ELR (cell line): Measurements from ENCODE around the gene GPER1.
"Not testable (repeated sequence)": the region's sequence is repeated elsewhere in the genome, so short reads cannot be mapped to it uniquely, and the experiment has no call there.

Experiments used
- DNase-seq: peaks from one replicate; pipeline ENCODE4 v3.0.0-alpha.2; 2015; ENCODE audit warnings: low read depth

The GPER1 gene

GRCh38 chr7:1103789-1104515 is 16.0 kb downstream of the GPER1 start:
- no peak for DNase-seq

DNA sequence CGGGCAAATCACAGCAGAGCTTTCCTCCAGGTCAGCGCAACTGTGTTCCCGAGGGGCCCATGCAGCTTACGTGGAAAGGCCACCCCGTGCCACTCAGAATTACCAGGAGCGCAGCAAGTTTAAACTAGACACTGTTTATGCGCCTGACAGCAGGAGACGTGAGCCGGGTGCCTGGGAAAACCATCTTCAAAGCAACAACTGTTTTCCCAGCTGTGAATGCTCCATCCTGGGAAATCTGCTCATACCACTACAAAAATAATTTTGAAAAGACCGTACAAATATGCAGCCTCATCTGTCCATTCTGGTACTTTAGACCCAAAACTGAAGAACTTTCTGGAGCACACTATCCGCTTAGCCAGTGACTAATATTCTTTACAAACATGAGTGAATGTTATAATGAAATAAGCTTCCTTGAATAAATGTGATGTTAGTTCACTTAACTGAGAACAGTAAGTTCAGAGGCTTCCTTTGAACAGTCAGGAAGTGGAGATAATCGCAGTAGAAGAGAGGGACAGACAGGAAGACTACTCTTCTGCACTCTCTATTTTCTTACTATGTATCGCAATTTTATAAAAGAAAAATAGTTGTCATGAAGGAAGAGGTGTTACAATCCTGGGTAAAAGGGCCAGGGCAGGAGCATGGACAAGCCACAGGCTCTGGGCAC is 16.7 kb downstream of the GPER1 start:
- no peak for DNase-seq

DNA sequence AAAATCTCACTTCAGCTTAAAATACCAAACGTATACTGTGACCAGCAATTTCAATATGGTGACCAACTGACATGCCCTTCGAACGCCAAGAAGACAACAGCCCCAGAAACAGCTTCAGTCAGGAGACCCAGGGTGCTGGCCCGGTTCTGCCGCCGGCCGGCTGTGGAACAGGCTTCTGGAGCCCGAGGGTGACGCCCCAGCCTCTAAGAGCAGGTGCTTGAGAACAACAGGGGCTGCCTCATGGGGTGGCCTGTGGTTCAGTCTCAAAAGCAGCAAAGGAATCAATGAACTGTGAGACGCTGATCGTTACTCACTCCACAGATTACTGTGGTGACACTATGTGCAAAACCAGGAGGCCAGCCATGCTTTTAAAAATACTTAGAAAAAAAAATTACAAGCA is 17.3 kb downstream of the GPER1 start:
- no peak for DNase-seq

DNA sequence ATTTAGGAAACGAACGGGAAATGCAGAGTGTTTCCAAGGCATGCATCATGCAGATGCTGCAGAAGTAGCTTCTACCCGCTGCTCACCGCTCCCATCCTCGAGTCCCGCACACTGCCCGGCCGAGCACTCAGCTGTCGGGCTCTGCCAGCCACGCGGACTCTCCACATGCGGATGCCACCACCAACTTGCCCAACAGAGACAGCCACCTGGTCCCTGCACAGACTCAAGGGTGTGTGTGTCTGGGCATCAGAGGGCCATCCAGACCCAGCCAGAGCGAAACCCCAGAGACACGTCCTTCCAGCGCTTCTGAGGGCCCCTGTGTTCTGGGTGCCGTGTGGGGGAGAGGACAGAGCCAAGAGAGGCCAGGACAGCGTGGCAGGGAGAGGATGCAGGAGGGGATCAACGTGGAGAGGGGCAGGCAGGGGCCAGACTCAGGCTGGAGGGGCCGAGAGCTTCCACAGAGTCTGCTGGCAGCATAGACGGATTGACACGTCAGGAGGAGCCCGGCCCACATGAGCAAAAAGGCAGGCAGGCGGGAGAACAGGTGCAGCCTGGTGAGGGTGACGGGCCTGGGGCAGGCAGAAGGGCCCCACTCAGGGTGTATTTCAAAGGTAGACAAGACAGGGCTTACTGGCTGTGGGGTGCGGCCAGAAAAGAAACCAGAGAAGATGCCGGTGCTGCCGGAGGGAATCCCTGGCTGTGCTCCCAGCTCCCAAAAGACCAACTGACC is 18.3 kb downstream of the GPER1 start:
- no peak for DNase-seq

DNA sequence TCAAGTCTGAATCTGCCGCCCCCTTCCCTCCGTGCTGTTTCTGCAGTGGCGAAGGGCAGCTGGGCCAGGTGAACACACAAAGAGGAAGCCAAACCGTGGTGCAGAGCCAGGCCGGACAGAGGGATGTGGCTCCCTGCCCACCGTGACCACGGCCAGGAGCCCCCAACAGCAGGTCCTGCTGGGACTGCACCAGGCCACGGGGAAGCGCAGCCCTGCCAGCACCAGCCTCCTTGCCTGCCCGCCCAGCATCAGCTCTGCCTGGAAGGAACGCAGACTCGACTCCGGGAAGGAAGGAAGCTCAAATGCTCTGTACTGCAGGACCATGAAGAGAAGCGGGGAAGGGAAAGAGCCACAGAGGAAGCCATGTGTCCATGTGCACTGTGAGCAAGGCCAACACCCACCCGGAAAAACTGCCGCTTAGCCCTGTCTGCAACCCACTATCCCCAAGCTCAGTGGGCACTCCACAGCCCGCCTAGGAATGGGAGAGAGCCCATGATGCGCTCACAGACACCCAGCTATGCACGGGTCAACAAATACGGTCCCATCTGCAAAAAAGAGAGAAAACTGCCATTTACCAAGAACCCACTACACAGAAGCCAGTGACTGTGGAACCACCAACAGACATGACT is 19.0 kb downstream of the GPER1 start:
- DNase-seq: no peak

DNA sequence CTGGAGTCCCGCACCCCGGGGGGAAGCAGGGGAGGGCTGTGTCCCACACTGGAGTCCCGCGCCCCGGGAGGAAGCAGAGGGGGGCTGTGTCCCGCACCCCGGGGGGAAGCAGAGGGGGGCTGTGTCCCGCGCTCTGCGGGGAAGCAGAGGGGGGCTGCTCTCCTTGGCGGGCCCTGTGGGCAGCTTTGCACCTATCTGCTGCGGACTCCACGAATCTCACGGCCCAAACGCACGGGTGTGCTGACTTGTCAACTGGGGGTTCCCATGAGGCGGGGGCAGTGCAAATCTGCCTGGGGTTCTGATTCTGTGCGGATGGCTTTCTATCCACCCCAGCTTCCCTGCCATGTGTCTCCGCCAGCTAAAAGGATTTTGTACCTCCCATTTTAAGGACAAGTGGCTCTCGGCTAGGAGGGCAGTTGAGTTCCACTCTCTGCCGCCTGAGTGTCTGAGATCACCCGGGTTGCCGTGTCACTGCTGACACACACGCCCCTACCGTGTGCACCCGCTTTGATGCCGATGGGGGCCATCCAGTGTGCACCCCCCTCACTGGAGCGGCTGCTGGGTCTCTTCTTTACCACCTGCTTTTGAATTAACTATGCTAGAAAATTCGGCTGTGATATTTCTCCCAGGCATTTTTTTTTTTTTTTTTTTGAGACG is 20.5 kb downstream of the GPER1 start:
- no peak for DNase-seq

DNA sequence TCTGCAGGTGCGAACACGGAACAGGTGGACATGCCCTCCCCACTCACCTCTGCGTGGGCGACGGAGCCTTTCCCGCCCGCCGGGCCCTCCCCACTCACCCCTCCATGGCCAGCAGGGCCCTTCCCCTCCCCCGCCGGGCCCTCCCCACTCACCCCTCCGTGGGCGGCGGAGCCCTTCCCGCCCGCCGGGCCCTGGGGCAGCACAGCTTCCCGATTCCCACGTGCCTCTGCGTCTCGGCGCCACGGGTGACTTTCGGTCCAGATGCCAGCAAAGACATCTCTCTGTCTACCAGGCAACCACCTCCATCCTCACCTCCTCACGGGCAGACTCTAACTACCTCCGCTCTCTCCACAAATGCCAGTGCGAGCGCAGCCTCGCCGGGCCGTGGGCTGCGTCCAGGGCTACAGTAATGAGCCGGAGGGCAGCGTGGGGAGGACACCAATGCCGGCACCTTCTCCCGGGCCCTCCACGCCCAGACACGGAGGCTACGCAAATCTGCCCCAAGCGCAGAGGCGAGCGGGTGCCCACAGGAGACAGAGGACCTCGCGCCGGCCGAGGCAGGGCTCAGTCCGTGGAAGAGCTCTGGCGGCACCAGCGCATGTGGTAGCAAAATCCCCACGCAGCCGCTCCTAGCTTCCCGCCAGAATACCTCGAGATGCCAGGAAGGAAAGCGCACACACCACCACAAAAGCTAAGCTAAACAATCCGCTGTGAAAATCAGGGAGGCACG is 21.8 kb downstream of the GPER1 start:
- DNase-seq: no peak

DNA sequence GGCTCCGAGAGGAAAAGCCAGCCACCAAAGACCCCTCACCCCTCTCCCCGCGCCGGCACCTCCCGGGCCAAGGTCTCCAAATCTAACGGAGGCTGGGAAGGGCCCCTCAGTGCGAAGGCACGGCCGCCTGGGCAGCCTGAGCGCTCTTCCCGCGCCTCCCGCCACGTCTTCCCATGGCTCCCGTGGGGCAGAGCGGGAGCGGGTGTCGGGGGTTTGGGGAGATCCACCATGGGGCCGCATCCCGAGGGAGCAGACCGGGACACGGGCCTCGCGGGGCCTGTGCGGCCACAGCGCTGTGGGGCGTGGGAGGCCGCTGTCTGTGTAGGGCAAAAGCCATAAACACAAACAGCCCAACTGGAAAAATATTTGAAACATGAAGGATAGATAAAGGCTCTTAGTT is 22.4 kb downstream of the GPER1 start:
- DNase-seq: no peak

DNA sequence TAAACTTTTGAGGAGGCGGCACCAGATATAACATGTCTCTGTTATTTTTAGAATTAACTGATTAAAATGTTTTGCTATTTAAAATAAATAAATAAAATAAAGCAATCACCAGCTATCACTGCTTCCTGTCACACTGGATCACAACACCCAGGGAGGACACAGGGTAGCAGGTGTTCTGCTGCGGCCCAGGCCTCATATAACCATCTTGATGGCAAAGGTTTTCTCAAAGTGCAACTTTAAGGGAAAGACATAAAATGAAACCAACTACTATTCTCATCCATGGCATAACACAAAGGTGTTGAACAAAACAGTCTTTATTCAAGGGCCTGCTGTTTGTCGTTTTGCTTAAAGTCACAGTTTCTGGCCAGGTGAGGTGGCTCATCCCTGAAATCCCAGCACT is 23.2 kb downstream of the GPER1 start:
- no peak for DNase-seq

DNA sequence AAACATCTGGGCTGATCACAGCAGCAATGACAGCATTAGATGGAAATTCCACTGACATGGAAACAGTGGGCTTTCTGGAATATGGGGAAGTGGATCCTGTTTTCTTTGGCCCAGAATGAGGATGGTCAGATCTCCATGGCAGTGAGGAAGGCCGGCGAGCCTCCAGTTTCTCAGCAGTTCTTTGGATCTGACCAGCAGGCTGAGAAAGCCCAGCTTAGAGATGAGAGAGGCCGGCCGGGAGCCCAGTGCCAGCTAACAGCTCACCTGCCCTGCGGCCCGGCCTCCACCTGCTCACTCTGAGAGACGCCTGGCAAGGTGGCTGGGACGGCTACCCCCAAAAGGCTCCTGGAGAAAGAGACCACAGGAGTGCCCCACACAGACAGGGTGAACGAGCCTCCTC is 24.2 kb downstream of the GPER1 start:
- DNase-seq: no peak

DNA sequence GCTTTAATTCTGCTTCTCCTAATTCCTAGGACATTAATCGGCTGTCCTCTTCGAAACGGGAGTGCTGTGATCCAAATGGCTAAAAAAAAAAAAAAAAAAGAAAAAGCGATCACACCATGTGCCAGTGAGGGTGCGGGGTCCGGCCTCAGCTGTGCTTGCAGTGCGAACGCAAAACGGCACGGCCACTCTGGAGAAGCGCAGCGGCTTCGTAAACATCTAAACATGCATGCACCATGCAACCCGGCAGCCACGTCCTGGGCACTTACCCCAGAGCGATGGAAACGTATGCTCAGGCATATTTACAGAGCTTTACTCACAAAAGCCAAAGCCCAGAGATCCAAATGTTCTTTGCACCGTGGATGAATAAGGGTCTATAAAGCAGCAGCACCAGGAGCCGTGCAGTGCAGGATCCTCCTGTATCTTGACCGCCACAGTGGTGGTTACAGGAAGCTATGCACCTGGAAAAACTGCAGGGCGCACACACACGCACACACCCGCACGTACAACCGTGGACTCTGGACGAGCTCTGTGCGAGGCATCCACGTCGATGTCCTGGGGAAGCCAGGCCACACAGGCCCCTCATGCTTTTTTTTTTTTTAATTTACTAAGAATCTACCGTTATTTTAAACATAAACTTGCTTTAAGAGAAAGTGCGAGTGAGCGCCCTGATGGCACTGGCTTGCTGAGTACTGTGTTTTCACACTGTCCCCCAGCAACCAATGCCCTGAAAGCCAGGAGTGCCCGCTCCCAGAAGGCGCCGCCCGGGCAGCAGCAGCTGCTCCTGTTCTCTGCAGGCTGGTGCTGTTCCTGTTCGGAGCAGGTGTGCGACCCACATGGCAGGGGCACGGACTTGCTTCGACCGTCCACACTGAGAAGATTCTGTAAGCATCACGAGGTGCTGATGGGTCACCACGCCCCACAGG is 25.0 kb downstream of the GPER1 start:
- no peak for DNase-seq

DNA sequence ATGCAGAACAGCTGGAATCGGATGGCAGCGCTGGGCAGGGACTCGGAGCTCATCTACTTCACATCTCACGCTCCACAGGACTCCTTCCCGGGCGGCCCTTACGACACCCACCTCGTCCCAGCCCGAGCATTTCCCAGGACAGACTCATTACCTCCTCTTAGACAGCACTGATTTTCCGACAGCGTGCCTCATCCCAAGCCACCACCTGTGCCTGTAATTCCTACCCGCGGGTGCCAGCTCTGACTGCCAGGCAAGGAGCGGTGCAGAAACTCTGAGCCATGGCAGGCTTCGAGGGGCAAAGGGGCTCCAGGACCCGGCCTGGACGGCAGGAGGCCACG is 25.6 kb downstream of the GPER1 start:
- DNase-seq: no peak

GRCh38 chr7:1114088-1114487 is 26.2 kb downstream of the GPER1 start:
- DNase-seq: no peak

- DNase-seq: no peak
These were observed 26.6 kb downstream of the GPER1 start for GRCh38 chr7:1114505-1114904.

DNA sequence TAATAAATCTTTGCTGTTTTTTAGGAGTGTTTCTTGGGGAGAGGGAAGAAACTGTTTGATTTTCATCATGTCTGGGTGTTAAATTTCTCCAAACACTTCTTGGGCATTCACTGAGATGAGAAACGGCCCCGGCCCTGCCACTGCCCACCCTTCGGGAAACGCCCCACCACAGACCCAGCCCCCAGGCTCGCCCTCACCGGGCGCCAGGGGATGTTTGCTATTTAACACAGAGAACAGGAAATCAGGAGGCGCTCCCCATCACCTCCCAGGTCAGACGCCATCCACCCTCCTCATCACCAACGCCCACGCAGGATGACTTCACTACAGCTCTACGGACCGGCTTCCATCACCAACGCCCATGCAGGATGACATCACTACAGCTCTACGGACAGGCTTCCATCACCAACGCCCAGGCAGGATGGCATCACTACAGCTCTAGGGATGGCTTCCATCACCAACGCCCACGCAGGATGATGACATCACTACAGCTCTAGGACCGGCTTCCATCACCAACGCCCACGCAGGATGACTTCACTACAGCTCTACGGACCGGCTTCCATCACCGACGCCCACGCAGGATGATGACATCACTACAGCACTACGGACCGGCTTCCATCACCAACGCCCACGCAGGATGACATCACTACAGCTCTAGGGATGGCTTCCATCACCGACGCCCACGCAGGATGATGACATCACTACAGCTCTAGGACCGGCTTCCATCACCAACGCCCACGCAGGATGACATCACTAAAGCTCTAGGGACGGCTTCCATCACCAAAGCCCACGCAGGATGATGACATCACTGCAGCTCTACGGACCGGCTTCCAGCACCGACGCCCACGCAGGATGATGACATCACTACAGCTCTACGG is 27.5 kb downstream of the GPER1 start:
- not testable (repeated sequence) for DNase-seq

GRCh38 chr7:1116383-1117008 is 28.6 kb downstream of the GPER1 start:
- DNase-seq: not testable (repeated sequence)

- DNase-seq: no peak
These were observed 29.5 kb downstream of the GPER1 start for GRCh38 chr7:1117321-1117928.

DNA sequence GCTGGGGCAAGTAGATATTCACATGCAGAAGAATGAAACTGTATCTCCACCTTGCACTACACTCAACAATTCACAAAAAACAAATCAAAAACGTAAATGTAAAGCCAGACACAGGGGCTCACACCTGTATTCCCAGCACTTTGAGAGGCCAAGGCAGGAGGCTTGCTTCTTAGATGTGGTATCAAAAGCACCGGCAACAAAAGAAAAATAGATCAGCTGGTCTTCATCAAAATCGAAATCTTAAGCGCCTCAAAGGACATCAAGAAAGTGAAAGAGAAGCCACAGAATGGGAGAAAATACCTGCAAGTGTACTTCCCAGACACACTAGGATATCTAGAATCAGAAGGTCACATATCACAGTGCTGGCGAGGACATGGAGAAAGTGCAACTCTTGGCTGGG is 31.3 kb downstream of the GPER1 start:
- DNase-seq: no peak

DNA sequence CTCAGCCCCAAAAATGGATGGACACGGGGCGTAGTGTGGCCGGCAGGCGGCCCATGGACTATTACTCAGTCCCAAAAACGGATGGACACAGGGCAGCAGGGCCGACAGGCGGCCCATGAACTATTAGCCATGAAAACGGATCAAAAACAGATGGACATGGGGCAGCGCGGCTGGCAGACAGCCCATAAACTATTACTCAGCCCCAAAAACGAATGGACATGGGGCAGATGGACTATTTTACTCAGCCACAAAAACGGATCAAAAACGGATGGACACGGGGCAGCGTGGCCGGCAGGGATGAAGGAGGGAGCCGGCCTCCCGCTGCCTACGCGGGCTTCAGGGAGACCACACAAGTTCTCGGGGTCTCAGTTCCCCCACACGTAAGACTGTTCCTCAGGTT is 32.9 kb downstream of the GPER1 start:
- DNase-seq: no peak
